IMR-90 (cell line): ENCODE results near the gene ADAM23. TPM values are rescaled to one million over a fixed set of nuclear protein-coding genes. Genes with fewer than 3 reads are reported as not detected.
"Not testable (repeated sequence)": the region's sequence is repeated elsewhere in the genome, so short reads cannot be mapped to it uniquely, and the experiment has no call there.

ENCODE experiments used
- ATAC-seq: fragments of 200-7000 bp; cut with Tn5 transposase; 2 replicates; pipeline ENCODE4 v1.9.1; 2020; ENCODE audit warnings: low read depth, mild to moderate bottlenecking, moderate library complexity
- BruUV-seq: library from RNA; stranded (reverse); fragments of 400-500 nt; replicated peaks from 2 replicates; lab custom pipeline; 2021; lab: Mats Ljungman, UMichigan
- CTCF ChIA-PET: fragments of 300-600 bp; formaldehyde crosslinking; extraction: SDS; loops from one replicate; lab custom pipeline; 2021; ENCODE audit warnings: antibody characterized with exemption; lab: Yijun Ruan, JAX
- POLR2A ChIA-PET: fragments of 300-600 bp; sonication (Branson Sonifier 250); formaldehyde crosslinking; loops from one replicate; lab custom pipeline; 2022; ENCODE audit warnings: antibody characterized with exemption; ENCODE audit not compliant: unreplicated experiment; lab: Charles Lee
- DNase-seq: peaks from one replicate; pipeline ENCODE4 v3.0.0; 2013
- H2AFZ ChIP-seq: replicated peaks from 2 replicates; pipeline ENCODE3; 2013; ENCODE audit warnings: low read length, mild to moderate bottlenecking; ENCODE audit not compliant: poor library complexity
- H2AK5ac ChIP-seq: 2 replicates; pipeline ENCODE4 v1.6.1; 2013; ENCODE audit warnings: low read depth, low read length, inconsistent platforms
- H2AK9ac ChIP-seq: replicated peaks from 2 replicates; pipeline ENCODE3; 2013; ENCODE audit warnings: mild to moderate bottlenecking, low read depth, low read length, moderate library complexity; ENCODE audit not compliant: poor library complexity
- H2BK120ac ChIP-seq: 2 replicates; pipeline ENCODE4 v1.6.1; 2013; ENCODE audit warnings: low read depth, low read length, inconsistent platforms
- H2BK15ac ChIP-seq: 3 replicates; pipeline ENCODE4 v1.6.1; 2013; ENCODE audit warnings: low read depth, low read length, inconsistent platforms
- H2BK20ac ChIP-seq: 2 replicates; pipeline ENCODE4 v1.6.1; 2013; ENCODE audit warnings: low read depth, mild to moderate bottlenecking, inconsistent platforms, low read length, moderate library complexity
- H2BK5ac ChIP-seq: 2 replicates; pipeline ENCODE4 v1.6.1; 2013; ENCODE audit warnings: mild to moderate bottlenecking, low read depth, low read length, inconsistent platforms; ENCODE audit not compliant: poor library complexity, severe bottlenecking
- H3K14ac ChIP-seq: replicated peaks from 2 replicates; pipeline ENCODE4 v1.6.1; 2013; ENCODE audit warnings: low read depth, low read length, inconsistent platforms
- H3K18ac ChIP-seq: 2 replicates; pipeline ENCODE4 v1.6.1; 2013; ENCODE audit warnings: low read depth, low read length, control low read depth
- H3K23ac ChIP-seq: 2 replicates; pipeline ENCODE4 v1.6.1; 2013; ENCODE audit warnings: low read depth, low read length, inconsistent platforms
- H3K27ac ChIP-seq: 2 replicates; pipeline ENCODE4 v1.5.1; 2013; ENCODE audit warnings: mild to moderate bottlenecking, control low read depth, low read length; ENCODE audit not compliant: insufficient read depth
- H3K27me3 ChIP-seq: 2 replicates; pipeline ENCODE4 v1.6.1; 2013; ENCODE audit warnings: low read length; ENCODE audit not compliant: control insufficient read depth, insufficient read depth
- H3K36me3 ChIP-seq: 2 replicates; pipeline ENCODE4 v1.6.1; 2013; ENCODE audit warnings: low read length, mixed read lengths; ENCODE audit not compliant: control insufficient read depth, insufficient read depth
- H3K4ac ChIP-seq: 2 replicates; pipeline ENCODE4 v1.6.1; 2013; ENCODE audit warnings: low read depth, low read length, inconsistent platforms
- H3K4me1 ChIP-seq: 2 replicates; pipeline ENCODE4 v1.6.1; 2013; ENCODE audit warnings: low read length, mixed read lengths; ENCODE audit not compliant: control insufficient read depth, insufficient read depth
- H3K4me2 ChIP-seq: 2 replicates; pipeline ENCODE4 v1.6.1; 2013; ENCODE audit warnings: low read depth, mild to moderate bottlenecking, control low read depth, low read length, moderate library complexity
- H3K4me3 ChIP-seq: 2 replicates; pipeline ENCODE4 v1.5.1; 2013; ENCODE audit warnings: low read depth, mild to moderate bottlenecking, control low read depth, low read length, moderate library complexity; ENCODE audit not compliant: insufficient read depth
- H3K56ac ChIP-seq: 2 replicates; pipeline ENCODE4 v1.6.1; 2013; ENCODE audit warnings: low read length, inconsistent platforms; ENCODE audit not compliant: insufficient read depth; ENCODE audit errors: extremely low read depth
- H3K79me1 ChIP-seq, 2 experiments: 2 replicates each; pipeline ENCODE4 v1.6.1; 2013; ENCODE audit warnings: low read length in 2 of 2, inconsistent platforms in 1 of 2, low read depth in 1 of 2
- H3K9ac ChIP-seq: 2 replicates; pipeline ENCODE4 v1.6.1; 2013; ENCODE audit warnings: low read depth, low read length, control low read depth
- H3K9me1 ChIP-seq: 2 replicates; pipeline ENCODE4 v1.6.1; 2013; ENCODE audit warnings: low read length, inconsistent platforms; ENCODE audit not compliant: insufficient read depth
- H3K9me3 ChIP-seq: 2 replicates; pipeline ENCODE4 v1.6.1; 2013; ENCODE audit warnings: low read length; ENCODE audit not compliant: control insufficient read depth, insufficient read depth
- H4K20me1 ChIP-seq: 2 replicates; pipeline ENCODE4 v1.6.1; 2013; ENCODE audit warnings: low read length, inconsistent platforms; ENCODE audit not compliant: insufficient read depth
- H4K5ac ChIP-seq: 2 replicates; pipeline ENCODE4 v1.6.1; 2013; ENCODE audit warnings: mild to moderate bottlenecking, low read depth, low read length, control low read depth
- H4K8ac ChIP-seq, 2 experiments: 2 replicates each; pipeline ENCODE4 v1.6.1; 2013; ENCODE audit warnings: low read depth in 2 of 2, low read length in 2 of 2, control low read depth in 1 of 2, inconsistent platforms in 1 of 2
- H4K91ac ChIP-seq: 2 replicates; pipeline ENCODE4 v1.6.1; 2013; ENCODE audit warnings: low read depth, low read length, inconsistent platforms; ENCODE audit not compliant: insufficient read depth
- MAFK ChIP-seq: IDR thresholded peaks from 2 replicates; pipeline ENCODE4 v1.6.1; 2012; ENCODE audit warnings: low read depth, low read length, improper control_type of control experiment
- NFE2L2 ChIP-seq: fragments of 150-350 bp; IDR thresholded peaks from 2 replicates; pipeline ENCODE4 v1.6.1; 2016; ENCODE audit warnings: low read depth, mild to moderate bottlenecking, low read length
- WGBS, 2 experiments: methylation state at CpG; one replicate each; pipeline versions ENCODE4 v1.1.5 to v1.1.7; 2013; ENCODE audit warnings: missing lambda C conversion rate in 2 of 2; ENCODE audit not compliant: insufficient read length in 1 of 2; ENCODE audit errors: extremely low coverage in 2 of 2; 5-methylcytosine and 5-hydroxymethylcytosine counted together
- dilution Hi-C: fragments of 300-500 bp; cut with HindIII; formaldehyde crosslinking; loops from one replicate; pipeline ENCODE4 v1.14.3; 2018; ENCODE audit warnings: low sequenced_read_pairs; ENCODE audit not compliant: unreplicated experiment
- in situ Hi-C: fragments of 300-500 bp; cut with MboI; formaldehyde crosslinking; loops from 3 replicates; pipeline ENCODE4 v1.14.3; 2019; ENCODE audit warnings: low sequenced_read_pairs, inconsistent platforms, mixed read lengths
- intact Hi-C: fragments of 100-400 bp; cut with micrococcal nuclease; formaldehyde crosslinking; loops from 2 replicates; pipeline ENCODE4 v1.10.0; 2022
- polyA plus RNA-seq, 3 experiments: library from polyadenylated mRNA; depleted of rRNA; stranded (reverse); fragments of >200 nt; gene quantifications; 2 replicates each; pipeline ENCODE4 v1.2.3, GENCODE V29; 2012; ENCODE audit warnings: low replicate concordance in 1 of 3
- total RNA-seq: library from RNA; depleted of rRNA; stranded (reverse); fragments of >200 nt; gene quantifications from 2 replicates; pipeline ENCODE4 v1.2.3, GENCODE V29; 2012

ADAM23 gene
- total and polyA plus RNA-seq, 2 of the 4 experiments (the other 2 are of a cell fraction), result 2.9 to 10.3 TPM

DNA sequence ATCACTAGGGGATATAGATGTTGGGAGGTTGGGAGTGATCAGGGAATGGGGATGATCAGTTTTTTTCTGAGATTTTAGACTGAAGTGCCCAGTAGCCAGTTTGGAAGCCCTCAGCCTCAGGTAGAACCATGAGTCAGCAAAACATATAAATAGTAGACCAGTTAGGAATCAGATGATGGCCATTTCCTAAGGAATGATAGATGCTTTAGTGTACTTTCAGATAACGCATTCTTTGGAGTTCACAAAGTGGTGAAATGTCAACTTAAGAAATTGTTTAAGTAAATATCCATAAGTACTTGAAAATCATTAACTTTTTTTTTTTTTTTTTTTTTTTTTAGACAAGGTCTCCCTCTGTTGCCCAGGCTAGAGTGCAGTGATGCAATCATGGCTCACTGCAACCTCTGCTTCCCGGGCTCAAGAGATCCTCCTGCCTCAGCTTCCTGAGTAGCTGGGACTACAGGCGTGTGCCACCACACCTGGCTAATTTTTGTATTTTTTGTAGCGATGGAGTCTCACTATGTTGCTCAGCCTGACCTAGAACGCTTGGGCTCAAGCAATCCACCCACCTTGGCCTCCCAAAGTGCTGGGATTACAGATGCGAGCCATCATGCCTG is 40.3 kb upstream of the ADAM23 start:
- dilution Hi-C loops, H3K23ac ChIP-seq, H3K14ac ChIP-seq, H3K79me1 ChIP-seq, intact Hi-C loops, DNase-seq, in situ Hi-C loops, H4K5ac ChIP-seq, H2BK15ac ChIP-seq, H3K4me2 ChIP-seq, H3K4me1 ChIP-seq, H2BK5ac ChIP-seq, H3K4me3 ChIP-seq, H2AK9ac ChIP-seq, H3K9me3 ChIP-seq, H4K20me1 ChIP-seq, H2AFZ ChIP-seq, H3K27ac ChIP-seq, H3K56ac ChIP-seq, BruUV-seq, H3K9ac ChIP-seq, ATAC-seq, H2AK5ac ChIP-seq, H4K91ac ChIP-seq, H3K36me3 ChIP-seq, H3K18ac ChIP-seq, POLR2A ChIA-PET, H3K4ac ChIP-seq, H4K8ac ChIP-seq, H3K9me1 ChIP-seq, H2BK120ac ChIP-seq, H2BK20ac ChIP-seq, H3K27me3 ChIP-seq: not testable (repeated sequence)
- TF ChIP-seq NFE2L2, result peak; percentile 60
- peak; percentile 74 for TF ChIP-seq MAFK
- no CpG with 5 or more reads among the region's 6 CpGs for WGBS, 2 experiments
- CTCF ChIA-PET, result interaction anchor here (0.7 kb wide), 1 partner anchor 156 kb away, joined by 4 read pairs; no protein-coding TSS in a partner anchor
